Panc1 (cell line): ENCODE measurements around the gene SLC17A5.

Experiments used
- CTCF ChIP-seq: fragments of 450-650 bp; IDR thresholded peaks from 2 replicates; pipeline ENCODE4 v1.5.1; 2017; ENCODE audit warnings: mild to moderate bottlenecking
- SIN3A ChIP-seq: IDR thresholded peaks from 2 replicates; pipeline ENCODE4 v1.6.1; 2012; ENCODE audit warnings: low read depth, mild to moderate bottlenecking, low read length, moderate library complexity, borderline replicate concordance; ENCODE audit not compliant: insufficient read depth

GRCh38 chr6:73586416-73586974 is 67.3 kb downstream of the SLC17A5 start:
- no peak for TF ChIP-seq CTCF
- TF ChIP-seq SIN3A, result no peak
